ENCODE measurements around the gene SLC7A14. TPM values are rescaled to one million over a fixed set of nuclear protein-coding genes. Genes with fewer than 3 reads are reported as not detected.

Gene SLC7A14
- total RNA-seq, 1 donor from 2014 or later = under 0.01 TPM

- peaks cover 13% of the 10 kb centered on the region for H3K27me3 ChIP-seq (ENCODE audit: control insufficient read depth, insufficient read depth, low read length)
- H3K36me3 ChIP-seq (ENCODE audit: control insufficient read depth, insufficient read depth, low read length) = no peaks in the 10 kb centered on the region
- TF ChIP-seq CTCF (IDR thresholded peaks at IDR 0.05; ENCODE audit: insufficient read depth, low read length, severe bottlenecking) = no peak
- FAIRE-seq (no peak), DNase-seq (ENCODE audit: low read depth) (no peak)
- H3K4me3 ChIP-seq (ENCODE audit: low read depth, low read length) = no peak overlapping the region
Measured at GRCh38 chr3:170421111-170421641, 164.7 kb downstream of the SLC7A14 start.

GRCh38 chr3:170420307-170420821 is 165.5 kb downstream of the SLC7A14 start:
- no peak for FAIRE-seq
- H3K36me3 ChIP-seq (ENCODE audit: control insufficient read depth, insufficient read depth, low read length) = no peaks in the 10 kb centered on the region
- DNase-seq (ENCODE audit: low read depth) = no peak
- H3K4me3 ChIP-seq (ENCODE audit: low read depth, low read length) = no peak overlapping the region
- TF ChIP-seq CTCF (IDR thresholded peaks at IDR 0.05; ENCODE audit: insufficient read depth, low read length, severe bottlenecking) = no peak
- peaks cover 13% of the 10 kb centered on the region for H3K27me3 ChIP-seq (ENCODE audit: control insufficient read depth, insufficient read depth, low read length)

GRCh38 chr3:170419557-170420087 is 166.3 kb downstream of the SLC7A14 start:
- Histone ChIP-seq H3K4me3 (ENCODE audit: low read depth, low read length) (peak overlapping the region; percentile 16), H3K36me3 (ENCODE audit: control insufficient read depth, insufficient read depth, low read length) (no peaks in the 10 kb centered on the region), H3K27me3 (ENCODE audit: control insufficient read depth, insufficient read depth, low read length) (peaks cover 13% of the 10 kb centered on the region)
- no peak for FAIRE-seq
- no peak for DNase-seq (ENCODE audit: low read depth)
- no peak for TF ChIP-seq CTCF (IDR thresholded peaks at IDR 0.05; ENCODE audit: insufficient read depth, low read length, severe bottlenecking)

- Histone ChIP-seq H3K27me3 (ENCODE audit: control insufficient read depth, insufficient read depth, low read length) (peaks cover 13% of the 10 kb centered on the region), H3K4me3 (ENCODE audit: low read depth, low read length) (peak within 1 kb of the TSS; percentile 24), H3K36me3 (ENCODE audit: control insufficient read depth, insufficient read depth, low read length) (no peaks in the 10 kb centered on the region)
- no peak for DNase-seq (ENCODE audit: low read depth)
- no peak for FAIRE-seq
- no peak for TF ChIP-seq CTCF (IDR thresholded peaks at IDR 0.05; ENCODE audit: insufficient read depth, low read length, severe bottlenecking)
Measured at GRCh38 chr3:170418422-170419398, 167.2 kb downstream of the SLC7A14 start, which contains the start of gene CLDN11. Gene CLDN11 (plus strand): TSS chr3:170418868. CDS start chr3:170419067, 199 bp downstream.

- Histone ChIP-seq H3K4me3 (ENCODE audit: low read depth, low read length) (no peak overlapping the region), H3K27me3 (ENCODE audit: control insufficient read depth, insufficient read depth, low read length) (peaks cover 13% of the 10 kb centered on the region), H3K36me3 (ENCODE audit: control insufficient read depth, insufficient read depth, low read length) (no peaks in the 10 kb centered on the region)
- TF ChIP-seq CTCF (IDR thresholded peaks at IDR 0.05; ENCODE audit: insufficient read depth, low read length, severe bottlenecking) = no peak
- no peak for DNase-seq (ENCODE audit: low read depth)
- FAIRE-seq = no peak
Measured at GRCh38 chr3:170417090-170417489, 168.8 kb downstream of the SLC7A14 start.
